GM12873 (cell line): ENCODE data around the gene STMN3.

Experiments
- TF ChIP-seq, protein P1 (sequence below): IDR thresholded peaks from 2 replicates; pipeline ENCODE4 v1.5.1; 2012; ENCODE audit warnings: low read depth, mild to moderate bottlenecking, moderate library complexity, low read length, control low read depth; ENCODE audit not compliant: insufficient read depth; ENCODE audit errors: missing control alignments

Gene STMN3

DNA sequence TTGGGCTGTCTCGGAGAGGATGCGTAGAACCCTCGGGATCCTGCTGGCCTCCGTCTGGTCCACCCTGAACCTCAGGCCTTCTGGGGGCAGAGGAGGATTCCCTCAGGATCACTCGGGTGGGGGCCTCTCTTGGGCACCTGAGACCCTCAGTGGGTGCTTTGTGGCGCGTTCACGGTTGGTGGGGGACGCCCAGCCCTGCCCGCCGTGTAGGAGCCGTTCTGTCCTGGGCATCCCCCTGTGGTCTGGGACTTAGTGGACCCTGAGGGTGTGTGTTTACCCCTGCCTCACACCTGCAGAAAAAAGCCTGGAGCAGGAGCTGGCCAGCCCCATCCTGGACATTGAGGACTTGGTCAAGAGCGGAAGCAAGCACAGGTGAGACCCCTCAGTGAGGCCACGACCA is 12.5 kb upstream of the STMN3 start:
- TF ChIP-seq, protein P1, sequence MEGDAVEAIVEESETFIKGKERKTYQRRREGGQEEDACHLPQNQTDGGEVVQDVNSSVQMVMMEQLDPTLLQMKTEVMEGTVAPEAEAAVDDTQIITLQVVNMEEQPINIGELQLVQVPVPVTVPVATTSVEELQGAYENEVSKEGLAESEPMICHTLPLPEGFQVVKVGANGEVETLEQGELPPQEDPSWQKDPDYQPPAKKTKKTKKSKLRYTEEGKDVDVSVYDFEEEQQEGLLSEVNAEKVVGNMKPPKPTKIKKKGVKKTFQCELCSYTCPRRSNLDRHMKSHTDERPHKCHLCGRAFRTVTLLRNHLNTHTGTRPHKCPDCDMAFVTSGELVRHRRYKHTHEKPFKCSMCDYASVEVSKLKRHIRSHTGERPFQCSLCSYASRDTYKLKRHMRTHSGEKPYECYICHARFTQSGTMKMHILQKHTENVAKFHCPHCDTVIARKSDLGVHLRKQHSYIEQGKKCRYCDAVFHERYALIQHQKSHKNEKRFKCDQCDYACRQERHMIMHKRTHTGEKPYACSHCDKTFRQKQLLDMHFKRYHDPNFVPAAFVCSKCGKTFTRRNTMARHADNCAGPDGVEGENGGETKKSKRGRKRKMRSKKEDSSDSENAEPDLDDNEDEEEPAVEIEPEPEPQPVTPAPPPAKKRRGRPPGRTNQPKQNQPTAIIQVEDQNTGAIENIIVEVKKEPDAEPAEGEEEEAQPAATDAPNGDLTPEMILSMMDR: no peak

DNA sequence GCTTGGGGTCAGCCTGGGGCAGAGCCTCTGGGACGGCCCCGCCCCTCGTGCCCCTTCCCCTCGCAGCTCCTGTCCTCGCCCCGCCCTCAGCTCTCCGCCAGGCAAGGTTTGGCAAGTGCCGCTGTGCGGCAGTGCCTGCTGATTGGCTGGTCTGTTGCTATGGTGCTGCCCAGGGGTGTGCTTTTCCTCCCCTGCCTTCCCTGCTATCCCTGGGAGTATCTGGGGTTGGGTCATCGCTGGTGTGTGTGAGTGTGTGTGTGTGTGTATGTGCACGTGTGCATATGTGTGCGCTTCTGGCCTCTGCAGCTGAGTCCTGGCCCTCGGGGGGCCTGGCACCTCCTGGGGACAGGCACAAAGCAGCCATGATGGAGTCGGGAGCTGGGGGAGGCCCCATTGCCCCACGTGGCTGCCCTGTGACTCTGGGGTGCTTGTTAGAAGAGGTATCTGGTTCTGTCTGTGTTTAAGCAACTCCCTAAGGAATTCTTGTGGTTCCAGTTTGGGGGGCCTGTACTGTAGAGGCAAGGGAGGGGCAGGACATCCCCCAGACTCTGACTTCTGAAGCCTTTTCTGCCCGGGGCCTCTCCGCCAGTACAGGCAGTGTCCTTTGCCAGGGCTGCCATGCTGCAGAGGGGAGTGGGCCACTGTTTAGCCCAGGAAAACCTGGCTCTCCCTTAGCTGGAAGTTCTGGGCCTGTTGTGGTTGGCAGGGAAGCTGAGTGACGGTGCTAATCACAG is 11.8 kb upstream of the STMN3 start:
- TF ChIP-seq, protein P1: no peak

DNA sequence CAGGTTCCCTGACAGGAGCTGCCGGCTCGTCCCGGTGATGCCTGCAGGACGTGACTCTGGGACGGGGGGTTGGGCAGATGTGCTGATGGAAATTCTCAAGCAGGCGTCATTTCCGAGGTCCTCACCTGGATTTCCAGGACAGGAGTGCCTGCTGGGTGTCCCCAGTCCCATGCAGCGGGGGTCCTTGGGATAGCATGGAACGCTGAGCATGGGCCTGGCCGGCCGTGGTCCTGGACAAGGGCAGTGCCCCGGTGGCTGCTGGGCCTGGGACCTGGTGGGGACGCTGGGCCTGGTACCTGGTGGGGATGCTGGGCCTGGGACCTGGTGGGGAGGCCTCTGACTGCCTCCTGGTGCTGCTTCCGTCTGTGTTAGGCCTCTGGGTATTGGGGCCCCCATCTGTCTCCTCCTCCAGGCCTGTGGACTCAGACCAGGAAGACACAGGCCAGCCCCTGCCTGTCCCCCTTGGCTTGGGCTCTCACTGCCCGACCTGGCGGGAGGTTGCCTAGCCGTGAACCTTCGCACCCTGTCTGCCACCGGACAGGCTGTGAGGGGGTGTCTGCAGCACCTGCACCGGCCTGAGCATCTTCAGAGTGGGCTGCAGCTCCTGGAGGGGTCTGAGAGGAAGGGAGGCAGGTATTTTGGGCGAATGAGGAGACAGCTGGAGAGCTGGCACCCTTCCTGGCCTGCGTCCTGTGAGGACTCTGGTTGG is 11.1 kb upstream of the STMN3 start:
- TF ChIP-seq, protein P1: no peak

DNA sequence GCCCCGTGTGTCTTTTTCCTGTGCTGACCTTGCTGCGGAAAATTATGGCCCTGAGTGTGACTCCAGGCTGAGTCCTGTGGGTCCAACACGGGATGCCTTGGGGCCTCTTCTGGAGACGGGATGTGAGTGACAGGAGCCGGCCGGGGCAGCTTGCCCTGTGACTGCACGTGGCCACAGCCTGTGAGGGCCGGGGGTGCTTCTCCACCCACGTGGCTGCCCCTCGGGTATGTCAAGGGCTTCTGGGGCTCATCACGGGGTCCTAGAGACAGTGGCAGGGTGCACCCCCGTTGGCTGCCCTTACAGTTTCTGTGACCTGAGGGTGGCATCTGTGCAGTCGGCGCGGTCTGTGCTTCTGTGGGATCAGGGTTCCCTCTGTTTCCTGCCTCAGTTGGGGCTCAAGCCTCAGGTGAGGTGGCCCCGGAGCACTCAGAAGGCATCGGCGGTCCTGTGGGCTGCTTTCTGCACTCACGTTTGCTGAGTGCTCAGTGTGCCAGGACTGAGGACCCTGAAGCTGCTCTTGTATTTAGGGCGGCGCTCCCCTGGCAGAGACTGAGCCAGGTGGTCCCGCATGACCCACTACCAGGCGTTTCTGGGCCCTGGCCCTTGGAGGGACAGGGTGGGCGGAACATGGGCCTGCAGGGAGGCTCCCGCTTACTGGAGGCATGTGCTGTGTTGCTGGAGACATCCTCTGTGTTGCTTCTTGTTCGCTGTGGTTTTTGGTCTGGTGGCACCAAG is 10.3 kb upstream of the STMN3 start:
- TF ChIP-seq, protein P1: no peak

DNA sequence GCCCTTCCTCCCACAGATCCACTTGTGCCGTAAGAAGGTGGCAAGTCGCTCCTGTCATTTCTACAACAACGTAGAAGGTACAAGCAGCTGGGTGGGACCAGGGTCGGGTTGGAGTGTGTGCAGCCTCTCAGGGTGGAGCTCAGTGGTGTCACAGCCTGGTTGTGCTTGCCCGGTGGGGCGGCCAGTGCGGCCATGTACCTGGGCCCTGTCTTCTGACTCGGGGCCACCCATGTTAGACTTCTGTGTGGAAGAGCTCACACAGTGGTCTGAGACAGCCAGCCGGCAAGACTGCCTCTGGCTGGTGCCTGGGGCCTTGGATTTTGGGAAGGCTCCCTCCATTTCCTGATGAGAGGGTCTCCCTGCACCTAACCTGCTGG is 9.6 kb upstream of the STMN3 start:
- TF ChIP-seq, protein P1: no peak

DNA sequence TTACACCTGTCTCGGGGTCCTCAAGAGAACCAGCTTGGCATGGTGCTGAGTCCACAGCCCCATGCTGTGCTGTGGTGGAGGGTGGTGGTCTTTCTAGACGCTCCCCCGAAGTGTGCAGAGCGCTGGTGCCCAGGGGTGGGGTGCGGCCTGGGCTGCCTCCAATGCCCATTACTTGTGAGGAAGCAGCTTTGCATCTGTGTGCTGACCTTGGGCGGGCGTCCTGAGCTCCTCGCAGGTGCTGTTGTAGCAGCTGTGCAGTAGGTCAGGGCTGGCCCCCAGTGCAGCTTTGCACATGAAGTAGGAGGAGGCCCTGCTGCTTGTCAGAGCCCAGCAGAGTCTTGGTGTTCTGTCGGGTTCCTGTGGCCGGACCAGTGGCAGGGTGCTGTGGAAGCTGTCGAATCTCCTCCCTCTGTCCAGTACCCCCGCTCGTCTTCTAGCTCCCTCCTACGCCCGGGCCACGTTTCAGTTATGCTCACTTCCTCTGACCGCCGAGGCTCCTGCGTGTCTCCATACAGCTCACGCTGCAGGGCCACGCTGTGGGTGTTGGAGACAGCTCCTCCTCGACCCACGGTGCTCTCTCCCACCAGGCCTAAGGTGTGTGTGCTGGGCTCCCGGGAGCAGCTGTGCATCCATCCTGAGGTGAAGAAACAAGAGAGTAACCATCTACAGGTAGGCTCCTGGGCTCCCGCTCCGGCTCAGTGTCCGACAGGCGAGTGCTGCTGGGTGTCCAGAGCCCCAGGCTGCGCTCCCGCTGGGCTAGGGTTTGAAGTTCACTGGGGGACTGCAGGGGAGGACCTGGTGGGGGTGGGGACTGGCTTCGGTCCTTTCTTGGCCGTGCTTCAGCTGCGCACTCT is 9.0 kb upstream of the STMN3 start:
- TF ChIP-seq, protein P1: no peak
